HEK293T (cell line): Measurements from ENCODE around the gene LMO7.

Source experiments
- CTCF ChIA-PET: fragments of 350-600 bp; formaldehyde crosslinking; extraction: SDS; loops from one replicate; lab custom pipeline; 2021; ENCODE audit warnings: antibody characterized with exemption, inconsistent platforms; lab: Yijun Ruan, JAX
- POLR2A ChIA-PET: fragments of 350-600 bp; formaldehyde crosslinking; extraction: SDS; loops from one replicate; lab custom pipeline; 2020; ENCODE audit warnings: antibody characterized with exemption, inconsistent platforms; lab: Yijun Ruan, JAX
- DNase-seq: peaks from one replicate; pipeline ENCODE4 v3.0.0; 2012; ENCODE audit warnings: mixed read lengths; ENCODE audit errors: extremely low spot score
- ARNT ChIP-seq: fragments of 450-650 bp; IDR thresholded peaks from 2 replicates; pipeline ENCODE4 v1.6.1; 2017; ENCODE audit warnings: mild to moderate bottlenecking
- BHLHE40 ChIP-seq: fragments of 450-650 bp; IDR thresholded peaks from 2 replicates; pipeline ENCODE4 v1.6.1; 2016; ENCODE audit warnings: mild to moderate bottlenecking, moderate library complexity, borderline replicate concordance
- CTBP1 ChIP-seq: fragments of 450-650 bp; IDR thresholded peaks from 2 replicates; pipeline ENCODE4 v1.6.1; 2016; ENCODE audit warnings: borderline replicate concordance
- ELF4 ChIP-seq: fragments of 450-650 bp; IDR thresholded peaks from 2 replicates; pipeline ENCODE4 v1.6.1; 2017; ENCODE audit warnings: antibody characterized with exemption
- FOXA1 ChIP-seq: fragments of 450-650 bp; IDR thresholded peaks from 2 replicates; pipeline ENCODE4 v1.6.1; 2016; ENCODE audit warnings: mild to moderate bottlenecking
- FOXK2 ChIP-seq: fragments of 450-650 bp; IDR thresholded peaks from 2 replicates; pipeline ENCODE4 v1.6.1; 2016; ENCODE audit warnings: mild to moderate bottlenecking
- FOXM1 ChIP-seq: fragments of 450-650 bp; IDR thresholded peaks from 2 replicates; pipeline ENCODE4 v1.6.1; 2017; ENCODE audit warnings: mild to moderate bottlenecking, borderline replicate concordance
- HDGF ChIP-seq: fragments of 450-650 bp; IDR thresholded peaks from 2 replicates; pipeline ENCODE4 v1.6.1; 2017; ENCODE audit warnings: antibody characterized with exemption, borderline replicate concordance
- L3MBTL2 ChIP-seq: fragments of 450-650 bp; conservative IDR thresholded peaks from 2 replicates; pipeline ENCODE4 v1.6.1; 2016; ENCODE audit warnings: mild to moderate bottlenecking
- LEF1 ChIP-seq: fragments of 450-650 bp; IDR thresholded peaks from 2 replicates; pipeline ENCODE4 v1.6.1; 2017; ENCODE audit warnings: mild to moderate bottlenecking, borderline replicate concordance
- NFRKB ChIP-seq: fragments of 450-650 bp; IDR thresholded peaks from 2 replicates; pipeline ENCODE4 v1.6.1; 2016; ENCODE audit warnings: mild to moderate bottlenecking, moderate library complexity
- SP1 ChIP-seq: fragments of 450-650 bp; IDR thresholded peaks from 2 replicates; pipeline ENCODE4 v1.6.1; 2017
- SUZ12 ChIP-seq: fragments of 450-650 bp; IDR thresholded peaks from 2 replicates; pipeline ENCODE4 v1.6.1; 2016; ENCODE audit warnings: mild to moderate bottlenecking
- TARDBP ChIP-seq: fragments of 450-650 bp; IDR thresholded peaks from 2 replicates; pipeline ENCODE4 v1.6.1; 2016
- ZNF384 ChIP-seq: fragments of 450-650 bp; IDR thresholded peaks from 2 replicates; pipeline ENCODE4 v1.6.1; 2016
- TF ChIP-seq, protein P1 (sequence below): fragments of 450-650 bp; IDR thresholded peaks from 2 replicates; pipeline ENCODE4 v1.6.1; 2016

Gene LMO7

GRCh38 chr13:75855216-75855615 is 219.1 kb downstream of the LMO7 start:
- DNase-seq, result no peak
- CTCF ChIA-PET, result interaction anchor here (0.8 to 1.9 kb wide), 3 partner anchors 15 to 160 kb away, joined by 3 to 7 read pairs (median 4); no protein-coding TSS in a partner anchor
- TF ChIP-seq ARNT (no peak), CTBP1 (no peak), SP1 (no peak), FOXA1 (no peak), ZNF384 (no peak), LEF1 (no peak), SUZ12 (no peak), TARDBP (no peak), ELF4 (no peak), FOXM1 (no peak), L3MBTL2 (no peak), HDGF (no peak), FOXK2 (no peak)
- TF ChIP-seq, protein P1, sequence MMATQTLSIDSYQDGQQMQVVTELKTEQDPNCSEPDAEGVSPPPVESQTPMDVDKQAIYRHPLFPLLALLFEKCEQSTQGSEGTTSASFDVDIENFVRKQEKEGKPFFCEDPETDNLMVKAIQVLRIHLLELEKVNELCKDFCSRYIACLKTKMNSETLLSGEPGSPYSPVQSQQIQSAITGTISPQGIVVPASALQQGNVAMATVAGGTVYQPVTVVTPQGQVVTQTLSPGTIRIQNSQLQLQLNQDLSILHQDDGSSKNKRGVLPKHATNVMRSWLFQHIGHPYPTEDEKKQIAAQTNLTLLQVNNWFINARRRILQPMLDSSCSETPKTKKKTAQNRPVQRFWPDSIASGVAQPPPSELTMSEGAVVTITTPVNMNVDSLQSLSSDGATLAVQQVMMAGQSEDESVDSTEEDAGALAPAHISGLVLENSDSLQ, result no peak
- POLR2A ChIA-PET, result no interaction called here

DNA sequence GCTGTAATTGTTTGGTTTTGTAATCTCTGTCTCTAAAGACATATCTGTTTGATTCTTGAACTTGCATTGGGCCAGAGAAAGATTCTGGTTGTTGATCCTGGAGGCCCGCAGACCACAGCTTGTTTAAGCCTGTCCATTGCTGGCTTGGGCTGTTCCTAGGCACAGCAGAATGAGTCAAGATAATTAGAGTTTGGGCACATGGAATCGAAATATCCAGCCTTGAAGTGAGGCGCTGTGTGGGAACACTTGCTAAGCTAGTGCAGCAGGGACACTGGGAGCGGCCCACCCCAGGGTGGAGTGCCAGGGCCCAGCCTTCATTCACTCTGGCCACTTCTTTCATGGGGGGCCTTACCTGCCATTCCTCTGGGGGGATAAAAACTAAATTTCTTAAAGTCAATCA is 219.7 kb downstream of the LMO7 start:
- CTCF ChIA-PET, result interaction anchor here (0.5 to 1.9 kb wide), 4 partner anchors 15 to 1146 kb away, joined by 3 to 7 read pairs (median 4); no protein-coding TSS in a partner anchor
- TF ChIP-seq FOXM1 (no peak), ZNF384 (no peak), LEF1 (no peak), NFRKB (no peak), SUZ12 (no peak), CTBP1 (no peak), ELF4 (no peak), TARDBP (no peak)
- DNase-seq, result no peak
- POLR2A ChIA-PET, result no interaction called here

DNA sequence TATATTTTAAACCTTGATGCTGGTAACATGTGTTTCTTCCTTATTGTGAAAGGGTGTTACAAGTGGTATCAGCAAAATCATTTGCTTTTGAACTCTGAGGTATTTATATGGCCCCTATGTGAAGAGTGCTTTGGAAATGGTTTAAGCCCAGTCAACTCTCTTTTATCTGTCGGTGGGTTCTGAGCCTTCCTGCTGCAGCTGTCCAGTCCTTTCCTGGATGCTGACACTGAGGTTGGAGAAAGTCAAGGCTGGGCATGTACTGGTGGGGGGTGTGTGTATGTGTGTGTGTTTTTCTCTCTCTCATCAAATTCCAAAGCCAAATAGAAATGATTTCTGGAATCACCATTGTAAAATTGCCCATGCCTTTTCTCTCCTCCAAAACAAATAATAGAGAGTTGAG is 221.2 kb downstream of the LMO7 start:
- no peak for DNase-seq
- TF ChIP-seq FOXM1 (no peak), FOXA1 (no peak), CTBP1 (no peak), BHLHE40 (no peak), SP1 (no peak), L3MBTL2 (no peak), NFRKB (no peak), LEF1 (no peak), SUZ12 (no peak), ELF4 (no peak), ZNF384 (no peak), ARNT (no peak), FOXK2 (no peak), HDGF (no peak), TARDBP (no peak)
- TF ChIP-seq, protein P1, result no peak
- POLR2A ChIA-PET, result no interaction called here
- CTCF ChIA-PET, result interaction anchor here (0.7 kb wide), 1 partner anchor 13 kb away, joined by 3 read pairs; no protein-coding TSS in a partner anchor

DNA sequence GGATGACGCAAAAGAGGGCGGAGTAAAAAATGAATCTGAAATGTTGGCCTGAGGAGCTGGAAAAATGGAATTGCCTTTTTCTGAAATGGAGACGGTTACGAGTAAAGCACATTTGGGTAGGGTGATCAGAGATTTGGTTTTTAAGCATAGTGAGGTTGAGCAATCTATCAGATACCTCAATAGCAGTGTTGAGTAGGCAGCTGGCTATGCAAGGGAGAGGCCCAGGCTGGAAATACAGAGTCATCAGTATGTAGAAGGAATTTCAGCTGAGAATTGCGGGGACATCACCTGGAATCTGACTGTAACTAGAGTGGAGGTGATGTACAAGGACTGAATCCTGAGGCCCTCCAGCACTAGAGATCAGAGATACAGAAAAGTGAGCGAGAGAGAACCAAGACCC is 224.8 kb downstream of the LMO7 start:
- ChIA-PET CTCF (interaction anchor here (0.7 to 2.2 kb wide), 2 partner anchors 9 to 165 kb away, joined by 4 to 7 read pairs; no protein-coding TSS in a partner anchor), POLR2A (no interaction called here)
- DNase-seq, result no peak
- TF ChIP-seq ARNT (no peak), CTBP1 (no peak), FOXA1 (no peak), BHLHE40 (no peak), NFRKB (no peak), FOXM1 (no peak), HDGF (no peak), ELF4 (no peak), L3MBTL2 (no peak), LEF1 (no peak), SUZ12 (no peak), FOXK2 (no peak), TARDBP (no peak), SP1 (no peak), ZNF384 (no peak)
- TF ChIP-seq, protein P1, result no peak

DNA sequence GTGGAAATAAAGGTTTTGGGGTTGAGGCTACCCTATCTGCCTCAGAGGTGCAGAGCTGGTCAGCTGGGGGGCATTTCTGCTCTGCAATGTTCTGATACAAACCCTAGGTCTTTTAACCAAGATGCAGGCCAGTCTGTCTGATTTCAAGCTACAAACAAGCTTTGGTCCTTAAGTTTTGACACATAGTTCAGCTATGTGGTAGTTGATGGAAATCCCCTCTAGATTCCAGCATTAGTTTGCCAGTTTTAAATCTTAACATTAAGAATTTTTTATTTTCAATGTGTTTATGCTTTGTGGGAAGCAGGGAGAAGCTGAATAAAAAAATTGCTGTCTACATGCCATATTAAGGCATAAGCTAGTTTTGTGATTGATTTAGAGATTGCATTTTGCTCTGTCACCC is 225.7 kb downstream of the LMO7 start:
- ChIA-PET CTCF (interaction anchor here (0.6 to 2.2 kb wide), 3 partner anchors 8 to 1110 kb away, joined by 3 to 7 read pairs (median 4); no protein-coding TSS in a partner anchor), POLR2A (no interaction called here)
- no peak for DNase-seq
- TF ChIP-seq L3MBTL2 (no peak), LEF1 (no peak), ZNF384 (no peak), FOXK2 (no peak), TARDBP (no peak), FOXM1 (no peak), NFRKB (no peak), FOXA1 (no peak), ARNT (no peak), SUZ12 (no peak), ELF4 (no peak), SP1 (no peak), CTBP1 (no peak)
- TF ChIP-seq, protein P1, result no peak
